K562 (cell line): ENCODE data around the gene ORAI2. TPM values are rescaled to one million over a fixed set of nuclear protein-coding genes. Genes with fewer than 3 reads are reported as not detected.

Experiments used
- ATAC-seq: fragments of 200-7000 bp; cut with Tn5 transposase; 3 replicates; pipeline ENCODE4 v1.9.1; 2020; ENCODE audit warnings: moderate library complexity
- BruUV-seq: library from RNA; stranded (reverse); fragments of 400-500 nt; replicated peaks from 2 replicates; lab custom pipeline; 2021; lab: Mats Ljungman, UMichigan
- CTCF ChIA-PET: fragments of 300-600 bp; formaldehyde crosslinking; extraction: SDS; loops from one replicate; lab custom pipeline; 2021; ENCODE audit warnings: low intra/inter-chr PET ratio; lab: Yijun Ruan, JAX
- POLR2A ChIA-PET: fragments of 300-600, 350-650 bp; sonication (Branson Sonifier 250); formaldehyde crosslinking; extraction: SDS; loops from one replicate; lab custom pipeline; 2021; ENCODE audit warnings: antibody characterized with exemption, inconsistent platforms; lab: Yijun Ruan, JAX
- DNase-seq, 4 experiments: peaks; one replicate each; pipeline versions ENCODE4 v3.0.0 to v3.0.0-alpha.2; 2011 to 2018; ENCODE audit warnings: low spot score in 3 of 4, mixed read lengths in 3 of 4; ENCODE audit errors: extremely low read depth in 1 of 4
- FAIRE-seq: peaks from 2 replicates; lab custom pipeline; 2011; peaks lifted over from hg19 to GRCh38; lab: Jason Lieb, UNC
- H2AFZ ChIP-seq: 2 replicates; pipeline ENCODE4 v1.6.0; 2011; ENCODE audit warnings: low read depth, low read length, control low read depth, inconsistent platforms
- H3K27ac ChIP-seq: fragments of 200-600 bp; 3 replicates; pipeline ENCODE4 v1.8.0; 2011; ENCODE audit warnings: low read depth, mild to moderate bottlenecking, control low read depth, inconsistent platforms, low read length, moderate library complexity, mixed read lengths; ENCODE audit errors: extremely low read depth
- H3K27me3 ChIP-seq, 2 experiments: fragments of 300-600 bp in 1 of 2; 2 replicates in 1 of 2; 3 replicates in 1 of 2; pipeline versions ENCODE4 v1.6.0 to v1.8.0; 2011; ENCODE audit warnings: inconsistent platforms in 2 of 2, low read length in 2 of 2, mild to moderate bottlenecking in 1 of 2, mixed read lengths in 1 of 2, moderate library complexity in 1 of 2; ENCODE audit not compliant: control insufficient read depth in 2 of 2, insufficient read depth in 2 of 2
- H3K36me3 ChIP-seq: fragments of 300-600 bp; 3 replicates; pipeline ENCODE4 v1.8.0; 2011; ENCODE audit warnings: mild to moderate bottlenecking, low read length, inconsistent platforms; ENCODE audit not compliant: control insufficient read depth, insufficient read depth
- H3K4me1 ChIP-seq, 2 experiments: fragments of 200-600 bp in 1 of 2; replicated peaks in 1 of 2; 2 replicates in 1 of 2; 3 replicates in 1 of 2; pipeline versions ENCODE4 v1.5.1 to v1.8.0; 2011; ENCODE audit warnings: inconsistent platforms in 2 of 2, low read length in 2 of 2, mild to moderate bottlenecking in 1 of 2, mixed read lengths in 1 of 2, moderate library complexity in 1 of 2; ENCODE audit not compliant: control insufficient read depth in 2 of 2, insufficient read depth in 2 of 2
- H3K4me2 ChIP-seq: 2 replicates; pipeline ENCODE4 v1.6.1; 2011; ENCODE audit warnings: low read length, control low read depth, inconsistent platforms, mixed read lengths; ENCODE audit not compliant: insufficient read depth
- H3K4me3 ChIP-seq: fragments of 200-600 bp; sonication (generic), shearing (Covaris generic); 2 replicates; pipeline ENCODE4 v1.5.1; 2016; ENCODE audit warnings: control low read depth, inconsistent platforms
- H3K79me2 ChIP-seq: fragments of 200-600 bp; 3 replicates; pipeline ENCODE4 v1.8.0; 2011; ENCODE audit warnings: low read length, inconsistent platforms; ENCODE audit not compliant: control insufficient read depth, insufficient read depth
- H3K9ac ChIP-seq, 2 experiments: 2 replicates each; pipeline versions ENCODE4 v1.6.0 to v1.6.1; 2011; ENCODE audit warnings: low read depth in 2 of 2, low read length in 2 of 2, control low read depth in 1 of 2, inconsistent platforms in 1 of 2, mild to moderate bottlenecking in 1 of 2, mixed read lengths in 1 of 2; ENCODE audit not compliant: insufficient read depth in 1 of 2
- H3K9me1 ChIP-seq: one replicate; pipeline ENCODE4 v1.6.0; 2011; ENCODE audit warnings: inconsistent platforms, mild to moderate bottlenecking, low read length, moderate library complexity; ENCODE audit not compliant: control insufficient read depth, insufficient read depth
- H3K9me3 ChIP-seq: replicated peaks from 2 replicates; pipeline ENCODE4 v1.5.1; 2011; ENCODE audit warnings: low read depth, low read length, inconsistent platforms; ENCODE audit not compliant: control insufficient read depth, insufficient read depth
- H4K20me1 ChIP-seq: replicated peaks from 2 replicates; pipeline ENCODE4 v1.6.1; 2011; ENCODE audit warnings: low read length, inconsistent platforms, mixed read lengths; ENCODE audit not compliant: control insufficient read depth, insufficient read depth
- KAT2B ChIP-seq: IDR thresholded peaks from one replicate; pipeline ENCODE4 v1.6.1; 2012; ENCODE audit warnings: low read depth, mild to moderate bottlenecking, control low read depth, inconsistent platforms, low read length, moderate library complexity
- NFIX ChIP-seq: fragments of 250-450 bp; sonication (Bioruptor Pico); IDR thresholded peaks from 2 replicates; pipeline ENCODE4 v1.4.0; 2020; ENCODE audit warnings: low read depth, mild to moderate bottlenecking, moderate library complexity
- NR4A1 ChIP-seq, 2 experiments: fragments of 250-450 bp in 1 of 2; fragments of 450-650 bp in 1 of 2; sonication (Bioruptor Pico) in 1 of 2; IDR thresholded peaks; 2 replicates each; pipeline versions ENCODE4 v1.4.0 to v1.6.1; 2016 to 2020; ENCODE audit warnings: mild to moderate bottlenecking in 2 of 2, missing compliant biosample characterization in 1 of 2, missing genetic modification characterization in 1 of 2, moderate library complexity in 1 of 2
- SMAD4 ChIP-seq: fragments of 250-450 bp; sonication (Bioruptor Pico); conservative IDR thresholded peaks from 2 replicates; pipeline ENCODE4 v1.8.0; 2021; ENCODE audit warnings: inconsistent platforms, mild to moderate bottlenecking, moderate library complexity
- TEAD4 ChIP-seq, 2 experiments: sonication (generic) in 1 of 2; formaldehyde crosslinking in 1 of 2; IDR thresholded peaks; 2 replicates each; pipeline versions ENCODE4 v1.6.1 to v1.8.0; 2012 to 2022; ENCODE audit warnings: borderline replicate concordance in 1 of 2, inconsistent platforms in 1 of 2, low read length in 1 of 2, mild to moderate bottlenecking in 1 of 2, missing genetic modification reagents in 1 of 2
- USF1 ChIP-seq: sonication (generic); formaldehyde crosslinking; IDR thresholded peaks from 2 replicates; pipeline ENCODE4 v1.9.0; 2022; ENCODE audit warnings: mild to moderate bottlenecking, missing genetic modification reagents
- XRCC4 ChIP-seq: IDR thresholded peaks from one replicate; pipeline ENCODE4 v1.6.1; 2011; ENCODE audit not compliant: insufficient read depth, insufficient read length; ENCODE audit errors: extremely low read depth
- YY1 ChIP-seq, 3 experiments: IDR thresholded peaks; 2 replicates each; pipeline ENCODE4 v1.6.1; 2011; ENCODE audit warnings: low read length in 2 of 3, mild to moderate bottlenecking in 2 of 3, moderate library complexity in 2 of 3, borderline replicate concordance in 1 of 3, control low read depth in 1 of 3, low read depth in 1 of 3; ENCODE audit not compliant: insufficient read depth in 3 of 3, insufficient replicate concordance in 2 of 3, control insufficient read depth in 1 of 3, insufficient read length in 1 of 3; ENCODE audit errors: extremely low read depth in 1 of 3
- ZBTB7A ChIP-seq: IDR thresholded peaks from 2 replicates; pipeline ENCODE4 v1.6.1; 2011; ENCODE audit warnings: low read depth, mild to moderate bottlenecking, low read length, moderate library complexity, borderline replicate concordance; ENCODE audit not compliant: control insufficient read depth
- ZFX ChIP-seq: sonication (generic); formaldehyde crosslinking; IDR thresholded peaks from 2 replicates; pipeline ENCODE4 v1.8.0; 2022; ENCODE audit warnings: mild to moderate bottlenecking, missing genetic modification reagents, moderate library complexity
- ZNF444 ChIP-seq: fragments of 250-450 bp; sonication (Bioruptor Pico); IDR thresholded peaks from 2 replicates; pipeline ENCODE4 v1.4.0; 2020; ENCODE audit warnings: mild to moderate bottlenecking, moderate library complexity
- WGBS: fragments of 100-300 bp; shearing (Covaris generic); methylation state at CpG from one replicate; pipeline ENCODE4 v1.1.6; 2016; ENCODE audit warnings: low coverage, mixed read lengths; ENCODE audit not compliant: insufficient coverage; ENCODE audit errors: missing lambda C conversion rate; 5-methylcytosine and 5-hydroxymethylcytosine counted together
- in situ Hi-C: fragments of 300-500 bp; cut with MboI; formaldehyde crosslinking; loops from 4 replicates; pipeline ENCODE4 v1.15.0; 2018; ENCODE audit warnings: inconsistent platforms, mixed read lengths
- intact Hi-C: fragments of 100-400 bp; cut with micrococcal nuclease; formaldehyde crosslinking; loops from 2 replicates; pipeline ENCODE4 v1.14.2; 2022
- polyA plus RNA-seq, 8 experiments: library from polyadenylated mRNA; depleted of rRNA in 4 of 8; stranded (reverse) in 5 of 8; unstranded in 3 of 8; fragments of >200 nt; fragmentation: Nextera tagmentation in 2 of 8; fragmentation: Illumina TruSeq in 1 of 8; extraction: Ambion mirVana in 2 of 8; extraction: Trizol in 1 of 8; gene quantifications; 2 replicates each; pipeline versions ENCODE4 v1.2.1 to v1.2.3, GENCODE V29; 2011 to 2014; ENCODE audit warnings: inconsistent platforms in 1 of 8, missing spikeins in 1 of 8
- total RNA-seq, 7 experiments: library from RNA; depleted of rRNA in 6 of 7; stranded (reverse); fragments of >200 nt in 6 of 7; fragmentation: Illumina TruSeq in 2 of 7; extraction: Trizol in 2 of 7; gene quantifications; 2 replicates each; pipeline versions ENCODE4 v1.2.1 to v1.2.3, GENCODE V29; 2011 to 2021; ENCODE audit warnings: low replicate concordance in 1 of 7
- TF ChIP-seq, protein P1 (sequence below): sonication (generic); formaldehyde crosslinking; IDR thresholded peaks from 2 replicates; pipeline ENCODE4 v1.8.0; 2022; ENCODE audit warnings: mild to moderate bottlenecking, missing genetic modification reagents
- TF ChIP-seq, protein P2 (sequence below), 2 experiments: IDR thresholded peaks in 1 of 2; conservative IDR thresholded peaks in 1 of 2; 2 replicates each; pipeline ENCODE4 v1.6.1; 2016; ENCODE audit warnings: low read depth in 2 of 2, mild to moderate bottlenecking in 1 of 2, missing compliant biosample characterization in 1 of 2, missing genetic modification characterization in 1 of 2, moderate library complexity in 1 of 2

The ORAI2 gene
- total and polyA plus RNA-seq, 9 of the 15 experiments (the other 6 are each of a cell fraction or from before 2014, with no cell fraction given) = 1.1 to 27.7 (median 9.2) TPM

GRCh38 chr7:102431617-102432298 is 1.6 kb upstream of the ORAI2 start:
- Histone ChIP-seq H3K9ac (peak overlapping the region in 1 of 2 experiments; percentile 85; a peak in 2 of 4 replicates), H3K4me1 (peaks cover 18 to 51% of the 10 kb centered on the region in 2 experiments), H3K9me1 (peaks cover 3% of the 10 kb centered on the region), H3K36me3 (peaks cover 13% of the 10 kb centered on the region; the same call in 1 of the 3 replicates), H4K20me1 (no peaks in the 10 kb centered on the region), H3K9me3 (no peaks in the 10 kb centered on the region), H3K79me2 (peaks cover 9% of the 10 kb centered on the region), H3K4me3 (no peak overlapping the region), H3K4me2 (peak overlapping the region; percentile 14; the same call in 1 of the 2 replicates), H3K27me3 (no peaks in the 10 kb centered on the region), H3K27ac (peak overlapping the region; percentile 29; the same call in 2 of the 3 replicates), H2AFZ (peak overlapping the region; percentile 43)
- 60% methylated on average over 17 of the region's 17 CpGs for WGBS
- intact Hi-C loops (no loop called here), in situ Hi-C loops (no loop called here)
- DNase-seq (peak in 1 of 4 experiments; percentile 29), ATAC-seq (no peak), FAIRE-seq (no peak)
- POLR2A ChIA-PET = interaction anchor here (0.6 kb wide), 1 partner anchor 10 kb away, joined by 3 read pairs; no protein-coding TSS in a partner anchor
- CTCF ChIA-PET = no interaction called here
- no TSS peak for BruUV-seq
- TF ChIP-seq KAT2B (no peak), ZNF444 (CRISPR knock-in tag) (no peak), USF1 (CRISPR knock-in tag) (no peak), NFIX (CRISPR knock-in tag) (no peak), NR4A1 (CRISPR knock-in tag; IDR thresholded peaks at IDR 0.05) (no peak), NR4A1 (tag; IDR thresholded peaks at IDR 0.05) (no peak), ZFX (CRISPR knock-in tag) (no peak; the same call in 1 of the 2 replicates), ZBTB7A (no peak), TEAD4 (IDR thresholded peaks at IDR 0.05; ENCODE audit: low read length) (no peak), TEAD4 (CRISPR knock-in tag; IDR thresholded peaks at IDR 0.05; ENCODE audit: borderline replicate concordance) (no peak), XRCC4 (no peak), YY1 (IDR thresholded peaks at IDR 0.05; ENCODE audit: borderline replicate concordance in 1 of 3, control insufficient read depth in 1 of 3, extremely low read depth in 1 of 3, insufficient read depth in 3 of 3, insufficient read length in 1 of 3, insufficient replicate concordance in 2 of 3, low read depth in 1 of 3, low read length in 2 of 3) (peak in 1 of 3 experiments; percentile 25), SMAD4 (CRISPR knock-in tag) (0 out of 2 replicates have a peak, but pooled peaks have one; percentile 14)
- TF ChIP-seq, protein P1, sequence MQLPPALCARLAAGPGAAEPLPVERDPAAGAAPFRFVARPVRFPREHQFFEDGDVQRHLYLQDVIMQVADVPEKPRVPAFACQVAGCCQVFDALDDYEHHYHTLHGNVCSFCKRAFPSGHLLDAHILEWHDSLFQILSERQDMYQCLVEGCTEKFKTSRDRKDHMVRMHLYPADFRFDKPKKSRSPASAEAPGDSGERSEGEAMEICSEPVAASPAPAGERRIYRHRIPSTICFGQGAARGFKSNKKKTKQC (CRISPR knock-in tag) = no peak
- TF ChIP-seq, protein P2, sequence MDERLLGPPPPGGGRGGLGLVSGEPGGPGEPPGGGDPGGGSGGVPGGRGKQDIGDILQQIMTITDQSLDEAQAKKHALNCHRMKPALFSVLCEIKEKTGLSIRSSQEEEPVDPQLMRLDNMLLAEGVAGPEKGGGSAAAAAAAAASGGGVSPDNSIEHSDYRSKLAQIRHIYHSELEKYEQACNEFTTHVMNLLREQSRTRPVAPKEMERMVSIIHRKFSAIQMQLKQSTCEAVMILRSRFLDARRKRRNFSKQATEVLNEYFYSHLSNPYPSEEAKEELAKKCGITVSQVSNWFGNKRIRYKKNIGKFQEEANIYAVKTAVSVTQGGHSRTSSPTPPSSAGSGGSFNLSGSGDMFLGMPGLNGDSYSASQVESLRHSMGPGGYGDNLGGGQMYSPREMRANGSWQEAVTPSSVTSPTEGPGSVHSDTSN (CRISPR knock-in tag; IDR thresholded peaks at IDR 0.05; ENCODE audit: low read depth) = no peak
- TF ChIP-seq, protein P2 (tag; conservative IDR thresholded peaks at IDR 0.05; ENCODE audit: low read depth) = no peak
